HG03139 (cell line): Measurements from ENCODE around the gene NCS1.
"Not testable (repeated sequence)": the region's sequence is repeated elsewhere in the genome, so short reads cannot be mapped to it uniquely, and the experiment has no call there.

Source experiments
- ATAC-seq: cut with Tn5 transposase; IDR thresholded peaks from one replicate; pipeline ENCODE4 v1.9.1; 2021; ENCODE audit not compliant: unreplicated experiment

The NCS1 gene

DNA sequence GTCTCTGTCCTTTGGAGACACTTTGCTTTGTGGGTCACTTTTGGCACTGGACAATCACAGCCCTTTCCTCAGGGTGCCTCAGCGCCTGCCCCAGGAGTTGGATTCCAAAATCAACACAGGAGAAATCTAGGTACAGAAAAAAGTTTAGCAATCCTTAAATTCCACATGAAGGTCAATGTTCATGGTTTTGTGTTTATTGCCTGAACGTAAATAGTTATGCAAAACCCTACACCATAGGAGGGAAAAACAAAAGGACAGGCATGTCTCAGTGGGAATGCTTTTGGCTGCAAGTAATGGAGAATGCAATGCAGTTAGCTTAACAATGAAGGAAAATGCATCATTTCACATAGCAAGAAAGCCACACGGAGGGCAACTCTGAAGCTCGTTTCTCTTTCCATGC lies 86.8 kb downstream of the NCS1 start:
- no peak for ATAC-seq

DNA sequence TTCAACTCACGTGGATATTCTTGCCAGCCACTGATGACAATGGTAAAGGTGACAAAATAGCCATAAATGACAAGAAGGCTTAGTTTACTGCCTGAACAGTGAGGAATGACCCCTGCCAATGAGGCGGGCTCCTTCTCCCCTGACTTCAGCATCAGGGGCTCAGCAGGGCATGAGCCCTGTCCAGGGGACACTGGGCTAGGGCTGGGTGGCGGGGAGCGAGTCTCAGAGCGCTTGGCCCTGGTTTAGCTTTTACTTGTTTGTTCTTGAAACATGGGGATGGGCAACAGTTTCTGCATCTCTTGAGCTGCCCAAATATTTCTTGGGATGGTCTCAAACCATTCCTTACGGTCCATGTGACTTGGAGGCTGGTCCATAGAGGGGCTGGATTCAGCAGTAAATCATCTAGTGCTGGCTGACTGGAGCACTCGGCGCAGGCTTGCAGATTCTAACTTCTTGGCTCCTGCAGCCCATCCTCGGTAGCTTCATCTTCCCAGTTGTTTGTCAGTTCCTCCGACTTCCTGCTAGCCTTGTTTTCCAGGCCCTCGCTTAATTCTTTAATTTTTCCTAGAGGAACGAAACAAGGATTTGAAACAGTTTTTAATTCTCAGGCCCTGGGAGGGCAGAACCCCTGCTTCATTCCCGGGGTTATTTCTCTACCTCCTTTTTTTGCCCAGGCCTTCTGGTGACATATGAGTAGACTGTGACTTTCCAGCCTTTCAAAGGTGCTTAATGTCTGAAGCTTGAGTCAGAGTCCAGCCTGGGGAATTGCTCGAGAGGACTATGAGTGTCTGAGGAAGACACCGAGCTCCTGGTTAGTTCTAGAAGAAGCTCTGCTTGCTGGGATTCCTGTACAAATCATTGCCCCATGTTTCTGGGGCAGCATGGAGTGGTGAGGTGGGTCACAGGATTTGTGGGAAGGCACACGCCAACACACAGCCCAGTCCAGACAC lies 88.9 kb downstream of the NCS1 start:
- ATAC-seq: no peak

DNA sequence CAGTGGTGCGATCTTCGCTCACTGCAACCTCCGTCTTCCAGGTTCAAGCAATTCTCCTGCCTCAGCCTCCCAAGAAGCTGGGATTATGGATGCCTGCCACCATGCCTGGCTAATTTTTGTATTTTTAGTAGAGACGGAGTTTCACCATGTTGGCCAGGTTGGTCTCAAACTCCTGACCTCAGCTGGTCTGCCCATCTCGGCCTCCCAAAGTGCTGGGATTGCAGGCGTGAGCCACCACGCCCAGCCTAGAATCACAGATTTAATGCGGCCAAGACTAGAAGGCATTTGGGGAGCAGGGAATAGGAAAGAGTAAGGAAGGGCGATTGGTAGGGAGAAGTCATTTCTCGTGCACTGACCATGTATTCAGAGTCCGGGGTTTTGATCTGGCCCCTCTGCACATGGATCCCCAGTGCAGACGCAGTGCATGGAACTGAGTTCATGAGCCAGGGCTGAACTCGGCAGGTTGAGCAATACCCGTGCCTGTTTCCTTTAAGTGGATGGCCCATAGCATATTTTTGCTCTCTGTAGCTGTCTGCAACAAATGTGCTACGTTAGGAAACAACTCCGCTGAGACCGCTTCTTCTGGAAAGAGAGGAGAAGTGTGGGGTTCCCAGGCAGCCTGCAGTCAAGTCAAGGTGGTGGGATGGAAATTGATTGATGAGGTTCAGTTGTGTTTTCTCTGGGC lies 90.0 kb downstream of the NCS1 start:
- ATAC-seq: no peak

DNA sequence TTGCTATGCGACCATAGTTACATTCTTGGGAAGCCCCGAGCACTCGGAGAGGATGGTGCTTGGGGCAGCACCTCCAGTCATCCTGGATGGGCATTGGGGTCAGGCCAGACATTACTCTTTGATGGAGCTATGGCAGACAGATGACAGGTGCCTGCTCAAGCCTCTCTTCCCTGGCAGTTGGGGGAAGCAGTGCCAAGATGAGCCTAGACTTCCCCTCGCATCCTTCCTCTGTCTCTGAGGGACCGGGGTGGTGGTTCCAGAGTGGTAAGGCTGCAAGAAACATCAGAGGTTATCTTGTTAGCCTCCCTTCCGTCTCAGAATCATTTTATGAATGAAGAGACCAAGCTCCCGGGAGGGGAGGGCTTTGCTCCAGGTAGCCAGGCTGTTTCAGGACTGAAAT lies 90.6 kb downstream of the NCS1 start:
- ATAC-seq: no peak

- ATAC-seq: no peak
Observed at GRCh38 chr9:130263601-130264413, 91.6 kb downstream of the NCS1 start.

- ATAC-seq: no peak
Observed at GRCh38 chr9:130264414-130265350, 92.5 kb downstream of the NCS1 start.

DNA sequence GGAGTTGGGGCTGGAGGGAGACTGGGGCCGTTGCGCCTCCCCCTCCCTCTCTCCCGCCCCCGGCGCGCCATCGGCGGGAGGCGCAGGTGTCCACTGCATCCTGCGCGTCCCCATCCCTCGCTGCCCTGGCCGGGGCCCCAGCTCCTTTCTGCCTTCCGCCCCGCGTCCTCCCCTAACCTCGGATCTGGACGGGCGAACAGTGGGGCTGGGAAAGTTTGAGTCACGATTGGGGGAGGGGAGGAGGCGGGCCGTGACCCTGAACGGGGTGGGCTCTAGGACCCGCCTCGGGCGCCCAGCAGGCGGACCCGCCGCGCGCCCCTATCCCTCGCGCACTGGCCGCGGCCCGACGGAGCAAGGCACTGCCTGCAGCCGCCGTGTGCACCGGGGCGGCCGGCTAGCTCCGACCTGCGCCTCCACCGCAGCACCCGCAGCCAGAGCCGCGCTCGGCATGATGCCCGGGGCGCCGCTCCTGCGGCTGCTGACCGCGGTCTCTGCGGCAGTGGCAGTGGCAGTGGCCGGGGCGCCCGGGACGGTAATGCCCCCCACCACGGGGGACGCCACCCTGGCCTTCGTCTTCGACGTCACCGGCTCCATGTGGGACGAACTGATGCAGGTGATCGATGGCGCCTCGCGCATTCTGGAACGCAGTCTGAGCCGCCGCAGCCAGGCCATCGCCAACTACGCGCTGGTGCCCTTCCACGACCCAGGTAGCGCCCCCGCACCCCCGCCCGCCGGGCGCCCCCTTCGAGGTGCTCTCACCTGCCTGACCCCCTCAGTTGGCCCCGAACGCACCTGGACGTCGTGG lies 93.4 kb downstream of the NCS1 start, which contains the start of gene HMCN2:
HMCN2 (plus strand) TSS at position 330 of the 805 bp plus-strand sequence; CDS start at position 449, 119 bp downstream.
- ATAC-seq: no peak

- no peak for ATAC-seq
Observed at GRCh38 chr9:130266236-130267098, 94.3 kb downstream of the NCS1 start.

- no peak for ATAC-seq
Observed at GRCh38 chr9:130267930-130268329, 95.7 kb downstream of the NCS1 start.

DNA sequence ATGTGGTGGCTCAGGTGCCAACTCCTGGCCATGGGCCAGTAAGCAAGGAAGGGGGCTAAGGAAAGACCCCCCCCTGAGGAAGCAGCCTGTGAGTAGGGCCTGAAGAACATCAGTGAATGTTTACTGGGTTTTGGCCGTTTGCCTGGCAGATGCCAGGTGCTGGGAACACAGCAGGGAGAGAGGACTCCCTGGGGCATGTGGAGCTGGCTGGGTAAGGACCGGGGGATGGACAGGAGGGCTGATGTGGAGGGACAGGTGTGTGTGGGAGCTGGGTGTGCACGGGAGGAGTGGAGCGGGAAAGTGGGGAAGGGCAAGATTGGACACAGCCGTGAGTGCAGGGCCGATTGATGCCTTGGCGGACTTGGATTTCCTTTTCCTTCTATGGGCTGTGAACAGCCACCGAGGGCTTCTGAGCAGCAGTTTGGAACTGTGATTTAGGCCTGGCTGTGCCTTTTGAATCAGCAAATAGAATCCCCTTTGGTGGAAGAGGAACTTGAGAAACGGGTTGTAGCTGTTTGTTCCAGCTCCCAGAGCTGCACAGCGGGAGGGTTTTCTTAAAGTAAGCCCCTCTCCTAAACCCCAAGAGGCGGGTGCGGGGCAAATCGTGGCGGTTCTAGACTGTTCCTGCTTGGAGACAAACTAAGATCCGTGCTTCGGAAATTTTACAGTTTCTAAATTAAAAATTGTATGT lies 96.5 kb downstream of the NCS1 start:
- ATAC-seq: no peak

DNA sequence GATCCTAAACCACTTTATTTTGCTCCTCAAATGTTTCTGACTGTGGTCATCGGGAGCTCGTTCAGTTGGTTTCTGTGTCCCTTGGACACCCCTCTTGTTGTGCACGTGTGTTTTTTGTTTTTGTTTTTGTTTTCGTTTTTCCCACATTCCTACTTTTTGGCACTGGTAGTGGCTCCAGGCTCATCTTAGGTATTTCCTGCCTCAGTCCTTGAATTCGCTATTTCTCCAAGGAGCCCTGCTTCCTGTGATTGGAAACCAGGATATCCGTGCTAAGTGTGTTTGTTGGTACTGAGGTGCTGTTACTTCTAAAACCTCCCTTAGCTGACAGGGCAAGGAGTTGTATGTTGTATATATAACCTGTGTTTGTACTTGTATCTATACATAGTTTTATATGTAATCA lies 99.3 kb downstream of the NCS1 start:
- ATAC-seq: no peak

DNA sequence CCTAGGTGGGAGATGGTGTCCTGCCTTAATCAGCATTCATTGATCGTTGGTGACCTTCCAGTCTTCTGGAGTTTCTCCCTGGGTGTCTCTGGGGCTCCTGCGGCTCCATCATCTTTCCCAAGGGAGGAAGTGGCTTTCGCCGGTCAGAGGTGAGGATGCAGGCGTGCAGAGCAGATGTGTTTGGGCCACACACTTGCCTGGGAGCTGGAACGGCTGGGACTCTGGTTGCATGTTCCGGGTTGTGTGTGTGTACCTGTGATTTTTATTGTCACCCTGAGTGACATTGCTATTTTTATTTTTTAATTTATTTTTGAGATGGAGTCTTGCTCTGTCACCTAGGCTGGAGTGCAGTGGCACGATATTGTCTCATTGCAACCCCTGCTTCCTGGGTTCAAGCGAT lies 103.0 kb downstream of the NCS1 start:
- no peak for ATAC-seq

GRCh38 chr9:130276121-130276520 lies 103.9 kb downstream of the NCS1 start:
- no peak for ATAC-seq

- ATAC-seq: no peak
Observed at GRCh38 chr9:130276955-130277354, 104.8 kb downstream of the NCS1 start.

DNA sequence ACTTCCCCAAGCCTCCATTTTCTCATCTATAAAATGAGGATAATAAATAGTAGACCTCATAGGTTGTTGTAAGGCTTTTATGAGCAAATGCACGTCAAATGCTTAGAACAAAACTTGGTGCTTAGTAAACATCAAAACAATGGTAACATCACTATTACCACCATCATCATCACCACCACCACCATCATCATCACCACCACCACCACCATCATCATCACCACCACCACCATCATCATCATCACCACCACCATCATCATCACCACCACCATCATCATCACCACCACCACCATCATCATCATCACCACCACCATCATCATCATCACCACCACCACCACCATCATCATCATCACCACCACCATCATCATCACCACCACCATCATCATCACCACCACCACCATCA lies 105.3 kb downstream of the NCS1 start:
- not testable (repeated sequence) for ATAC-seq

- no peak for ATAC-seq
Observed at GRCh38 chr9:130283539-130284248, 111.5 kb downstream of the NCS1 start.

DNA sequence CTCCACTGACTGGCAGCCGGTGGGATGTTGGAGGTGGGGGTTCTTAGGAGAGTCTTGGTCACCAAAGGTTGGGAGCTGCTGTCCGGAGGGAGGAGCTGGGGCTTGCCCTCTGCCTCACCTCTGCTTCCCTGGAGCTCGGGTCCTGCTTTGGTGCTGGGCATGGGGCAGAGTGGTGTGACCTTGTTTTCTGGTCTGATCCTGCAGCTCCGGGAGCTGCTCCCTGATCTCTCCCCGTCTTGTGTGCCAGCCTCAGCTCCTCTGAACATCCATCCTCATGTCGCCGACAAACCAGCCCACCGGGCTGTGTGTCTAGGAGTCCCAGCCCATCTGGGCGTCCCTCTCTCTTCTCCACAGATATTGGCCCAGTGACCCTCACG lies 112.0 kb downstream of the NCS1 start:
- no peak for ATAC-seq
